ENCODE results near the gene VASP.

VASP gene

GRCh38 chr19:45497791-45498190 lies 9.5 kb upstream of the VASP start:
- H3K4me1 ChIP-seq (ENCODE audit: low read length): peaks cover 23% of the 10 kb centered on the region
- no peak overlapping the region for H3K4me3 ChIP-seq (ENCODE audit: low read length)
- H3K4me2 ChIP-seq (ENCODE audit: low read length): no peak overlapping the region

GRCh38 chr19:45498411-45499195 lies 8.7 kb upstream of the VASP start, which contains the start of gene PPM1N:
TSS of gene PPM1N (plus strand) at chr19:45498443. CDS start at chr19:45498473, 30 bp downstream.
- Histone ChIP-seq H3K27ac (ENCODE audit: low read length) (no peak within 1 kb of the TSS), H3K27me3 (ENCODE audit: low read depth, low read length) (0 out of 2 replicates have a peak, but pooled peaks cover 14% of the 10 kb centered on the region), H3K4me1 (ENCODE audit: low read length) (peaks cover 31% of the 10 kb centered on the region), H2AFZ (ENCODE audit: low read depth, low read length) (peak within 1 kb of the TSS; percentile 58), H4K20me1 (ENCODE audit: insufficient read depth, low read length) (no peaks in the 10 kb centered on the region; the same call in 1 of the 2 replicates), H3K9me3 (ENCODE audit: insufficient read depth, low read length) (no peaks in the 10 kb centered on the region), H3K4me3 (ENCODE audit: low read length) (peak within 1 kb of the TSS; percentile 78), H3K4me2 (ENCODE audit: low read length) (peak within 1 kb of the TSS; percentile 86), H3K9ac (ENCODE audit: low read length) (peak within 1 kb of the TSS; percentile 75), H3K79me2 (ENCODE audit: low read length) (no peaks in the 10 kb centered on the region), H3K36me3 (replicated peaks; ENCODE audit: low read depth, low read length) (peaks cover 3% of the 10 kb centered on the region)
- TF ChIP-seq CTCF (IDR thresholded peaks at IDR 0.05; ENCODE audit: low read depth, low read length) (no peak), EZH2phosphoT487 (IDR thresholded peaks at IDR 0.05; ENCODE audit: low read depth) (no peak)

More at GRCh38 chr19:45497791-45498190, 9.5 kb upstream of the VASP start:
- H3K9ac ChIP-seq (ENCODE audit: low read length): no peak overlapping the region
- H2AFZ ChIP-seq (ENCODE audit: low read depth, low read length): no peak overlapping the region
- H3K27ac ChIP-seq (ENCODE audit: low read length): no peak overlapping the region
- H4K20me1 ChIP-seq (ENCODE audit: insufficient read depth, low read length): no peaks in the 10 kb centered on the region; the same call in 1 of the 2 replicates
- 0 out of 2 replicates have a peak, but pooled peaks cover 14% of the 10 kb centered on the region for H3K27me3 ChIP-seq (ENCODE audit: low read depth, low read length)
- H3K9me3 ChIP-seq (ENCODE audit: insufficient read depth, low read length): no peaks in the 10 kb centered on the region
- H3K36me3 ChIP-seq (replicated peaks; ENCODE audit: low read depth, low read length): peaks cover 3% of the 10 kb centered on the region
- TF ChIP-seq CTCF (IDR thresholded peaks at IDR 0.05; ENCODE audit: low read depth, low read length) (no peak), EZH2phosphoT487 (IDR thresholded peaks at IDR 0.05; ENCODE audit: low read depth) (no peak)
- no peaks in the 10 kb centered on the region for H3K79me2 ChIP-seq (ENCODE audit: low read length)

GRCh38 chr19:45499196-45500180 lies 7.8 kb upstream of the VASP start:
- H3K79me2 ChIP-seq (ENCODE audit: low read length): no peaks in the 10 kb centered on the region
- no peak overlapping the region for H3K4me3 ChIP-seq (ENCODE audit: low read length)
- H3K36me3 ChIP-seq (replicated peaks; ENCODE audit: low read depth, low read length): no peaks in the 10 kb centered on the region
- 0 out of 2 replicates have a peak, but pooled peaks cover 14% of the 10 kb centered on the region for H3K27me3 ChIP-seq (ENCODE audit: low read depth, low read length)
- no peak overlapping the region for H3K9ac ChIP-seq (ENCODE audit: low read length)
- H3K4me2 ChIP-seq (ENCODE audit: low read length): no peak overlapping the region
- TF ChIP-seq EZH2phosphoT487 (IDR thresholded peaks at IDR 0.05; ENCODE audit: low read depth) (no peak), CTCF (IDR thresholded peaks at IDR 0.05; ENCODE audit: low read depth, low read length) (no peak)
- no peaks in the 10 kb centered on the region for H3K9me3 ChIP-seq (ENCODE audit: insufficient read depth, low read length)
- no peak overlapping the region for H2AFZ ChIP-seq (ENCODE audit: low read depth, low read length)
- no peak overlapping the region for H3K27ac ChIP-seq (ENCODE audit: low read length)
- no peaks in the 10 kb centered on the region; the same call in 1 of the 2 replicates for H4K20me1 ChIP-seq (ENCODE audit: insufficient read depth, low read length)
- peaks cover 31% of the 10 kb centered on the region for H3K4me1 ChIP-seq (ENCODE audit: low read length)

All from OCI-LY3 (cell line).